HepG2 (cell line): ENCODE data around the gene MRPL54. TPM values are rescaled to one million over a fixed set of nuclear protein-coding genes. Genes with fewer than 3 reads are reported as not detected.

Source experiments
- ATAC-seq: fragments of 200-7000 bp; cut with Tn5 transposase; 3 replicates; pipeline ENCODE4 v1.9.1; 2020; ENCODE audit warnings: mild to moderate bottlenecking, moderate library complexity
- BruUV-seq: library from RNA; stranded (reverse); fragments of 400-500 nt; replicated peaks from 2 replicates; lab custom pipeline; 2021; lab: Mats Ljungman, UMichigan
- CTCF ChIA-PET: fragments of 300-600 bp; formaldehyde crosslinking; extraction: SDS; loops from one replicate; lab custom pipeline; 2021; ENCODE audit warnings: low total read pairs, inconsistent platforms, low intra/inter-chr PET ratio; lab: Yijun Ruan, JAX
- POLR2A ChIA-PET: fragments of 350-600 bp; sonication (Branson Sonifier 250); formaldehyde crosslinking; loops from one replicate; lab custom pipeline; 2020; ENCODE audit warnings: antibody characterized with exemption, inconsistent platforms; lab: Yijun Ruan, JAX
- DNase-seq: peaks from one replicate; pipeline ENCODE4 v3.0.0-alpha.2; 2015; ENCODE audit warnings: low spot score
- FAIRE-seq: peaks from 3 replicates; lab custom pipeline; 2011; peaks lifted over from hg19 to GRCh38; lab: Jason Lieb, UNC
- H2AFZ ChIP-seq: one replicate; pipeline ENCODE4 v1.6.1; 2011; ENCODE audit warnings: low read length, inconsistent platforms
- H3K27ac ChIP-seq: fragments of 300-600 bp; 3 replicates; pipeline ENCODE4 v1.8.0; 2011; ENCODE audit warnings: mixed run types, mild to moderate bottlenecking, mixed read lengths, low read length, inconsistent platforms; ENCODE audit not compliant: insufficient read depth; ENCODE audit errors: extremely low read length
- H3K27me3 ChIP-seq, 2 experiments: fragments of 200-600 bp in 1 of 2; 2 replicates in 1 of 2; 3 replicates in 1 of 2; pipeline versions ENCODE4 v1.6.0 to v1.8.0; 2011; ENCODE audit warnings: low read length in 2 of 2, mild to moderate bottlenecking in 2 of 2, moderate library complexity in 2 of 2, inconsistent platforms in 1 of 2; ENCODE audit not compliant: insufficient read depth in 2 of 2, control insufficient read depth in 1 of 2
- H3K36me3 ChIP-seq, 2 experiments: fragments of 200-600 bp in 1 of 2; replicated peaks in 1 of 2; 2 replicates in 1 of 2; 3 replicates in 1 of 2; pipeline versions ENCODE4 v1.5.1 to v1.8.0; 2011; ENCODE audit warnings: low read length in 2 of 2, inconsistent platforms in 1 of 2; ENCODE audit not compliant: insufficient read depth in 2 of 2, control insufficient read depth in 1 of 2
- H3K4me1 ChIP-seq: 2 replicates; pipeline ENCODE4 v1.5.1; 2012; ENCODE audit warnings: low read length, inconsistent platforms; ENCODE audit not compliant: insufficient read depth
- H3K4me2 ChIP-seq: 2 replicates; pipeline ENCODE4 v1.6.0; 2011; ENCODE audit warnings: low read depth, low read length, inconsistent platforms
- H3K4me3 ChIP-seq, 3 experiments: fragments of 200-600 bp in 1 of 3; sonication (generic), shearing (Covaris generic) in 1 of 3; replicated peaks in 1 of 3; 2 replicates each; pipeline ENCODE4 v1.5.1; 2011 to 2016; ENCODE audit warnings: low read length in 3 of 3, inconsistent platforms in 2 of 3, low read depth in 2 of 3, mild to moderate bottlenecking in 2 of 3, control low read depth in 1 of 3, mixed read lengths in 1 of 3; ENCODE audit not compliant: insufficient read depth in 1 of 3
- H3K79me2 ChIP-seq: one replicate; pipeline ENCODE4 v1.6.1; 2011; ENCODE audit warnings: low read length, inconsistent platforms; ENCODE audit not compliant: insufficient read depth
- H3K9ac ChIP-seq: 2 replicates; pipeline ENCODE4 v1.6.0; 2011; ENCODE audit warnings: mild to moderate bottlenecking, low read depth, low read length, inconsistent platforms; ENCODE audit not compliant: insufficient read depth
- H3K9me3 ChIP-seq: 2 replicates; pipeline ENCODE4 v1.5.1; 2012; ENCODE audit warnings: mild to moderate bottlenecking, low read length
- H4K20me1 ChIP-seq: 2 replicates; pipeline ENCODE4 v1.6.0; 2011; ENCODE audit warnings: inconsistent platforms, mild to moderate bottlenecking, low read length, moderate library complexity; ENCODE audit not compliant: insufficient read depth
- AKAP8 ChIP-seq: sonication (generic); formaldehyde crosslinking; IDR thresholded peaks from 2 replicates; pipeline ENCODE4 v1.5.1; 2020; ENCODE audit warnings: mild to moderate bottlenecking, missing genetic modification reagents
- ATF1 ChIP-seq: IDR thresholded peaks from 2 replicates; pipeline ENCODE4 v1.6.1; 2016; ENCODE audit warnings: mild to moderate bottlenecking, control low read depth
- NRL ChIP-seq: sonication (generic); formaldehyde crosslinking; IDR thresholded peaks from 2 replicates; pipeline ENCODE4 v1.5.0; 2020; ENCODE audit warnings: missing genetic modification reagents, mild to moderate bottlenecking, moderate library complexity, borderline replicate concordance
- PAWR ChIP-seq: sonication (generic); formaldehyde crosslinking; IDR thresholded peaks from 2 replicates; pipeline ENCODE4 v1.4.0; 2020; ENCODE audit warnings: missing genetic modification reagents, mild to moderate bottlenecking, borderline replicate concordance
- RBFOX2 ChIP-seq: fragments of 200-400 bp; formaldehyde crosslinking; IDR thresholded peaks from 2 replicates; pipeline ENCODE4 v1.6.1; 2017; ENCODE audit warnings: low read depth, mild to moderate bottlenecking, low read length
- SRSF9 ChIP-seq: fragments of 200-400 bp; formaldehyde crosslinking; IDR thresholded peaks from 2 replicates; pipeline ENCODE4 v1.6.1; 2018; ENCODE audit warnings: borderline replicate concordance, mild to moderate bottlenecking, low read depth, low read length; ENCODE audit not compliant: insufficient read depth, poor library complexity, severe bottlenecking
- TCF7 ChIP-seq: sonication (generic); IDR thresholded peaks from 2 replicates; pipeline ENCODE4 v1.6.1; 2016; ENCODE audit warnings: antibody characterized with exemption, low read depth
- YEATS2 ChIP-seq: sonication (generic); formaldehyde crosslinking; IDR thresholded peaks from 2 replicates; pipeline ENCODE4 v1.4.0; 2020; ENCODE audit warnings: missing genetic modification reagents, borderline replicate concordance
- ZFP1 ChIP-seq: IDR thresholded peaks from 2 replicates; pipeline ENCODE4 v1.6.1; 2016
- ZMAT3 ChIP-seq: sonication (generic); formaldehyde crosslinking; conservative IDR thresholded peaks from 2 replicates; pipeline ENCODE4 v1.7.0; 2021; ENCODE audit warnings: missing genetic modification reagents
- ZMYM4 ChIP-seq: sonication (generic); formaldehyde crosslinking; IDR thresholded peaks from 2 replicates; pipeline ENCODE4 v1.8.1; 2023; ENCODE audit warnings: mild to moderate bottlenecking, missing genetic modification reagents
- ZNF570 ChIP-seq: sonication (generic); formaldehyde crosslinking; IDR thresholded peaks from 2 replicates; pipeline ENCODE4 v1.4.0; 2020; ENCODE audit warnings: mild to moderate bottlenecking, missing genetic modification reagents, borderline replicate concordance
- ZNF572 ChIP-seq: sonication (generic); formaldehyde crosslinking; IDR thresholded peaks from 2 replicates; pipeline ENCODE4 v1.5.1; 2020; ENCODE audit warnings: mild to moderate bottlenecking, missing genetic modification reagents
- ZNF598 ChIP-seq: sonication (generic); formaldehyde crosslinking; IDR thresholded peaks from 2 replicates; pipeline ENCODE4 v1.5.1; 2020; ENCODE audit warnings: mild to moderate bottlenecking, missing genetic modification reagents, borderline replicate concordance
- ZNF782 ChIP-seq: sonication (generic); formaldehyde crosslinking; IDR thresholded peaks from 2 replicates; pipeline ENCODE4 v1.4.0; 2020; ENCODE audit warnings: missing genetic modification reagents, mild to moderate bottlenecking, borderline replicate concordance
- WGBS: methylation state at CpG from one replicate; pipeline ENCODE4 v1.1.6; 2017; ENCODE audit warnings: low lambda C conversion rate; 5-methylcytosine and 5-hydroxymethylcytosine counted together
- in situ Hi-C: cut with HindIII; loops from 2 replicates; pipeline ENCODE4 v1.10.0; 2017; ENCODE audit warnings: low pct_unique_long_range_greater_than_20kb; ENCODE audit not compliant: extremely low pct_ligation_motif_present
- intact Hi-C: fragments of 100-400 bp; cut with micrococcal nuclease; formaldehyde crosslinking; loops from one replicate; pipeline ENCODE4 v1.10.0; 2022; ENCODE audit not compliant: unreplicated experiment
- polyA plus RNA-seq, 8 experiments: library from polyadenylated mRNA; depleted of rRNA in 3 of 8; stranded (reverse) in 7 of 8; unstranded in 1 of 8; fragments of >200 nt; fragmentation: Illumina TruSeq in 4 of 8; extraction: Trizol in 4 of 8; gene quantifications; 2 replicates each; pipeline versions ENCODE4 v1.2.1 to v1.2.3, GENCODE V29; 2011 to 2016; ENCODE audit warnings: low read depth in 4 of 8, missing spikeins in 1 of 8, mixed read lengths in 1 of 8; ENCODE audit not compliant: insufficient read depth in 1 of 8
- total RNA-seq, 5 experiments: library from RNA; depleted of rRNA; stranded (reverse); fragments of >200 nt; fragmentation: Illumina TruSeq; extraction: Trizol; gene quantifications; 2 replicates each; pipeline ENCODE4 v1.2.3, GENCODE V29; 2016; ENCODE audit warnings: low read depth in 1 of 5
- TF ChIP-seq, protein P1 (sequence below): sonication (generic); formaldehyde crosslinking; IDR thresholded peaks from 2 replicates; pipeline ENCODE4 v1.5.0; 2020; ENCODE audit warnings: missing genetic modification reagents, mild to moderate bottlenecking, borderline replicate concordance
- TF ChIP-seq, protein P2 (sequence below): sonication (generic); formaldehyde crosslinking; IDR thresholded peaks from 2 replicates; pipeline ENCODE4 v1.8.1; 2023; ENCODE audit warnings: missing genetic modification reagents, mild to moderate bottlenecking, borderline replicate concordance
- TF ChIP-seq, protein P3 (sequence below): sonication (generic); formaldehyde crosslinking; IDR thresholded peaks from 2 replicates; pipeline ENCODE4 v1.4.0; 2020; ENCODE audit warnings: missing genetic modification reagents

The MRPL54 gene
- total and polyA plus RNA-seq, 2 of the 13 experiments (the other 11 are each of a cell fraction or from before 2014, with no cell fraction given): 36.8 to 66.9 TPM

DNA sequence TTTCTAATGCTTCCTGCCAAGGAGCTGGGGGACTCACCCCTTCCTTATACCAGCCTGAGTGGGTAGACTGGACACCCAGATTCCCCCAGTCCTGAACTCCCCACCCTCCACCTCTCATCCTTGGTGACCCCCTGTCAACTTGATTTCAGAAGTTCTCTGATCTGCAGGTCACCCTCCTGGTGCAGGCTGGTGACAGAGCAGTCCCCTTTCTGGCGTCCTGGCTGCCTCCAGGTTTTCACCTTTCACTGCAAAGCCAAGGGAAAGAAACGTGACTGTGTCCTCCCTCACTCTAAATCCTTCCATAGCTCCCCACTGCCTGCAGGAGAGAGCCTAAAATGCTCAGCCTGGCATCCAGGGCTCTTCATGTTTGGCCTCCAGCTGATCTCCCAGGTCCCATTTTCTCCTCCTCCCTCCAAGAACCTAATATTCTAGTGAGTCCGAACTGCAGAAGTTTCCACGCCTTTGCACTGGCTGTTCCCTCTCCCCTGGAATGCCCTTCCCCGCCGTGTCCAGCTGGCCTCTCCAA, 27.8 kb downstream of the MRPL54 start:
- Histone ChIP-seq H3K9me3 (no peaks in the 10 kb centered on the region), H3K9ac (no peak overlapping the region), H3K4me1 (no peaks in the 10 kb centered on the region), H3K36me3 (no peaks in the 10 kb centered on the region), H3K4me3 (no peak overlapping the region), H3K79me2 (no peaks in the 10 kb centered on the region), H4K20me1 (no peaks in the 10 kb centered on the region), H3K27ac (no peak overlapping the region), H3K4me2 (no peak overlapping the region), H3K27me3 (peaks cover 8 to 20% of the 10 kb centered on the region in 2 experiments; a peak in 4 of 5 replicates), H2AFZ (no peak overlapping the region)
- POLR2A ChIA-PET: no interaction called here
- CTCF ChIA-PET: no interaction called here
- ATAC-seq (no peak), DNase-seq (no peak), FAIRE-seq (no peak)
- TF ChIP-seq ZFP1 (CRISPR knock-in tag): no peak
- TF ChIP-seq, protein P1, sequence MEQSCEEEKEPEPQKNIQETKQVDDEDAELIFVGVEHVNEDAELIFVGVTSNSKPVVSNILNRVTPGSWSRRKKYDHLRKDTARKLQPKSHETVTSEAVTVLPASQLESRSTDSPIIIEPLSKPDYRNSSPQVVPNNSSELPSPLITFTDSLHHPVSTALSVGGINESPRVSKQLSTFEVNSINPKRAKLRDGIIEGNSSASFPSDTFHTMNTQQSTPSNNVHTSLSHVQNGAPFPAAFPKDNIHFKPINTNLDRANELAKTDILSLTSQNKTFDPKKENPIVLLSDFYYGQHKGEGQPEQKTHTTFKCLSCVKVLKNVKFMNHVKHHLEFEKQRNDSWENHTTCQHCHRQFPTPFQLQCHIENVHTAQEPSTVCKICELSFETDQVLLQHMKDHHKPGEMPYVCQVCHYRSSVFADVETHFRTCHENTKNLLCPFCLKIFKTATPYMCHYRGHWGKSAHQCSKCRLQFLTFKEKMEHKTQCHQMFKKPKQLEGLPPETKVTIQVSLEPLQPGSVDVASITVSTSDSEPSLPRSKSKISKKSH: no peak
- TF ChIP-seq YEATS2 (CRISPR knock-in tag): no peak
- TF ChIP-seq NRL (CRISPR knock-in tag): no peak
- TF ChIP-seq ZNF572 (CRISPR knock-in tag): no peak
- intact Hi-C loops (no loop called here), in situ Hi-C loops (no loop called here)
- 34% methylated on average over 6 of the region's 6 CpGs for WGBS
- no TSS peak for BruUV-seq

DNA sequence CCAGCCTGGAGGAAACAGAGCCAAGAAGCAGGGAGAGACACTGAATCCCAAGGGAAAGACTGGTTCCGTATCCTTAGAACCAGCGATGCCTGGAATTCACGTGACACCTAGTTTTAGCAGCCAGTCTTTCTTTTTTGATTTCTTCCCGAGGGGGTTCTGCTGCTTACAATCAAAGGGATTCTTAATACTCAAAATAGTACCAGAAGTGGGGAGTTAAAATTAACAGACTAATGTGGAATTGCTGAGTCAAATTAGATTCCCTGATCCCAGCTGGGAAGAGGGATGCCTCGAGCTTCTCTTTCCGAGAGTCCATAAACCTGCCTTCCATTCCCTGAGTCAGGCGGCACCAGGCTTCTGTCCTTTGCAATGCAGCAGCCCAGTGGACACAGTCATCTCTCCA, 28.5 kb downstream of the MRPL54 start:
- no peaks in the 10 kb centered on the region for H3K9me3 ChIP-seq
- H3K4me3 ChIP-seq: no peak overlapping the region
- no peak overlapping the region for H2AFZ ChIP-seq
- no peak overlapping the region for H3K27ac ChIP-seq
- FAIRE-seq: no peak
- H4K20me1 ChIP-seq: no peaks in the 10 kb centered on the region
- H3K36me3 ChIP-seq: no peaks in the 10 kb centered on the region
- no peak overlapping the region for H3K4me2 ChIP-seq
- no peak for ATAC-seq
- DNase-seq: no peak
- no TSS peak for BruUV-seq
- peaks cover 4 to 14% of the 10 kb centered on the region in 2 experiments; a peak in 4 of 5 replicates for H3K27me3 ChIP-seq
- H3K4me1 ChIP-seq: no peaks in the 10 kb centered on the region
- in situ Hi-C loops (no loop called here), intact Hi-C loops (no loop called here)
- WGBS: 38% methylated on average over 7 of the region's 7 CpGs
- H3K9ac ChIP-seq: no peak overlapping the region
- CTCF ChIA-PET: no interaction called here
- POLR2A ChIA-PET: no interaction called here
- no peaks in the 10 kb centered on the region for H3K79me2 ChIP-seq
- no peak for TF ChIP-seq PAWR
- no peak for TF ChIP-seq RBFOX2
- TF ChIP-seq, protein P2, sequence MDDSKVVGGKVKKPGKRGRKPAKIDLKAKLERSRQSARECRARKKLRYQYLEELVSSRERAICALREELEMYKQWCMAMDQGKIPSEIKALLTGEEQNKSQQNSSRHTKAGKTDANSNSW (CRISPR knock-in tag): no peak
- TF ChIP-seq ZMAT3 (CRISPR knock-in tag): no peak
- TF ChIP-seq ATF1 (CRISPR knock-in tag): no peak
- no peak for TF ChIP-seq ZNF570 (CRISPR knock-in tag)
- TF ChIP-seq, protein P3, sequence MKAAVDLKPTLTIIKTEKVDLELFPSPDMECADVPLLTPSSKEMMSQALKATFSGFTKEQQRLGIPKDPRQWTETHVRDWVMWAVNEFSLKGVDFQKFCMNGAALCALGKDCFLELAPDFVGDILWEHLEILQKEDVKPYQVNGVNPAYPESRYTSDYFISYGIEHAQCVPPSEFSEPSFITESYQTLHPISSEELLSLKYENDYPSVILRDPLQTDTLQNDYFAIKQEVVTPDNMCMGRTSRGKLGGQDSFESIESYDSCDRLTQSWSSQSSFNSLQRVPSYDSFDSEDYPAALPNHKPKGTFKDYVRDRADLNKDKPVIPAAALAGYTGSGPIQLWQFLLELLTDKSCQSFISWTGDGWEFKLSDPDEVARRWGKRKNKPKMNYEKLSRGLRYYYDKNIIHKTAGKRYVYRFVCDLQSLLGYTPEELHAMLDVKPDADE (CRISPR knock-in tag): no peak
- no peak for TF ChIP-seq ZMYM4 (CRISPR knock-in tag)
- no peak for TF ChIP-seq AKAP8
- no peak for TF ChIP-seq ZNF782 (CRISPR knock-in tag)
- TF ChIP-seq TCF7: no peak
- TF ChIP-seq ZNF598 (CRISPR knock-in tag): no peak
- no peak for TF ChIP-seq SRSF9
